ENCODE results near the gene PRR23A. TPM values are rescaled to one million over a fixed set of nuclear protein-coding genes. Genes with fewer than 3 reads are reported as not detected.
"Not testable (repeated sequence)": the region's sequence is repeated elsewhere in the genome, so short reads cannot be mapped to it uniquely, and the experiment has no call there.

The PRR23A gene
- total RNA-seq, 4 donors from 2014 or later = not detected

DNA sequence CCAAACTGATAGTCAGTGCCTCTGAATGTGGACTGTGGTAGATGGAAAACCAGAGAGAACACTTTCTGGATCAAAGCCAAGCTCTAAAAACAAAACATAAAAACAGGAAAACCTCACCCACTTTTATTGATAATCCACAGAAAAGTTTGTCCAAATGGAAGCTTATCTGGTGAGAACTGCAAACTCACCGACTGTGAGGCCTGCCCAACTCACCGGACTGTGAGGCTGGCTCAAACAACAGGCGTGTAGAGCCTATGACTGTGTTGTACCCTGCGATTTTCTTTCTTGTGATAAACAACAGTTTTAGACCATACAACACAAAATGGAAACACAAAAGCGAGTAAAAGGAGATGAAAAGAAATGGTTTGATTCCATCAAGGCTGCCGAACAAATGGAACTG is 31.4 kb upstream of the PRR23A start:
- H3K4me1 ChIP-seq = no peaks in the 10 kb centered on the region
- H3K4me3 ChIP-seq = no peak overlapping the region
- intact Hi-C loops (cut with DNase I; ENCODE audit: low total_unique reads) = no loop called here
- H3K27me3 ChIP-seq = no peaks in the 10 kb centered on the region
- no peak for TF ChIP-seq POLR2A (IDR thresholded peaks at IDR 0.05)
- TF ChIP-seq, protein P1, sequence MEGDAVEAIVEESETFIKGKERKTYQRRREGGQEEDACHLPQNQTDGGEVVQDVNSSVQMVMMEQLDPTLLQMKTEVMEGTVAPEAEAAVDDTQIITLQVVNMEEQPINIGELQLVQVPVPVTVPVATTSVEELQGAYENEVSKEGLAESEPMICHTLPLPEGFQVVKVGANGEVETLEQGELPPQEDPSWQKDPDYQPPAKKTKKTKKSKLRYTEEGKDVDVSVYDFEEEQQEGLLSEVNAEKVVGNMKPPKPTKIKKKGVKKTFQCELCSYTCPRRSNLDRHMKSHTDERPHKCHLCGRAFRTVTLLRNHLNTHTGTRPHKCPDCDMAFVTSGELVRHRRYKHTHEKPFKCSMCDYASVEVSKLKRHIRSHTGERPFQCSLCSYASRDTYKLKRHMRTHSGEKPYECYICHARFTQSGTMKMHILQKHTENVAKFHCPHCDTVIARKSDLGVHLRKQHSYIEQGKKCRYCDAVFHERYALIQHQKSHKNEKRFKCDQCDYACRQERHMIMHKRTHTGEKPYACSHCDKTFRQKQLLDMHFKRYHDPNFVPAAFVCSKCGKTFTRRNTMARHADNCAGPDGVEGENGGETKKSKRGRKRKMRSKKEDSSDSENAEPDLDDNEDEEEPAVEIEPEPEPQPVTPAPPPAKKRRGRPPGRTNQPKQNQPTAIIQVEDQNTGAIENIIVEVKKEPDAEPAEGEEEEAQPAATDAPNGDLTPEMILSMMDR (IDR thresholded peaks at IDR 0.05) = no peak
- no peaks in the 10 kb centered on the region for H3K9me3 ChIP-seq
- no peak for DNase-seq
- H3K27ac ChIP-seq = no peak overlapping the region
- H3K36me3 ChIP-seq = no peaks in the 10 kb centered on the region

DNA sequence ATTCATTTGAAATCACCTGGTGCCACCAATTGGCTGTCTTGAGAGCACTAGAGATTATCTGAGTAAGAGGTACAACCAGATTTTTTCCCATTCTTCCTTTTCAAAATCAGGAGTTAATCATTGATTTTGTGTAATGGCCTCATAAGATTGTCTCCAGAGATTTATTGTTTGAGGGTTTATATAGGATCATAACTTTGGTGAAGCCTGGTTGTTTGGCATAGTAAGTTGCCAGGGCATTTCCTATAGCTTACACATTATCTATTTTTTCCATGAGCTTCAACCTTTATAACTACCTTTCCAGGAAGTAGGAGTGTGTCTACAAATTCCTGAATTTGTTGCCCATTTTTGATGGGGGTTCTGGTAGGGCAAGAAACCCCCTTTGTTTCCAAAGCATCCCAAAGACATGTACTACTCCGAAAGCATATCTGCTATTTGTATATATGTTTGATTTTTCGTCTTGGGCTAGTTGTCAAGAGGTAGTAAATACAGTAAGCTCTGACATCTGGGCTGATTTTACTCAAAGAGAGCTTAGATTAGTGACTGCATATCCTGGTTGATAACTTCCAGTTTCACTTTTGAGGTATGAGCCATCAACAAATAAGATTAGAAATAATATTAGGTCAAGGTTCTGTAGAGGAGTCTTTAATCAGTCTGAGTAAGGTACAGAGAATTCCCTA is 26.4 kb upstream of the PRR23A start:
- intact Hi-C loops (cut with DNase I; ENCODE audit: low total_unique reads) = no loop called here
- no peaks in the 10 kb centered on the region for H3K36me3 ChIP-seq
- H3K4me1 ChIP-seq = no peaks in the 10 kb centered on the region
- DNase-seq = no peak
- TF ChIP-seq POLR2A (IDR thresholded peaks at IDR 0.05) = no peak
- TF ChIP-seq, protein P1 (IDR thresholded peaks at IDR 0.05) = no peak
- no peaks in the 10 kb centered on the region for H3K9me3 ChIP-seq
- H3K27me3 ChIP-seq = no peaks in the 10 kb centered on the region
- no peak overlapping the region for H3K27ac ChIP-seq
- H3K4me3 ChIP-seq = no peak overlapping the region

DNA sequence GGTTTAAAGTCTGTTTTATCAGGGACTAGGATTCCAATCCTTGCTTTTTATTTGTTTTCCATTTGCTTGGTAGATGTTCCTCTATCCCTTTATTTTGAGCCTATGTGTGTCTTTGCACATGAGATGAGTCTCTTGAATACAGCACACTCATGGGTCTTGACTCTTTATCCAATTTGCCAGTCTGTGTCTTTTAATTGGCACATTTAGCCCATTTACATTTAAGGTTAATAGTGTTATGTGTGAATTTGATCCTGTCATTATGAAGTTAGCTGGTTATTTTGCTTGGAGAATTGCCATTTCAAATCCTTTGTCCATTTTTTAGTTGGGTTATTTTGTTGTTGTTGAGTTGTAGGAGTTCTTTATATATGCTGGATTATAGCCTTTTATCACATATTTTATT is 24.5 kb upstream of the PRR23A start:
- H3K36me3 ChIP-seq; H3K4me1 ChIP-seq; H3K9me3 ChIP-seq; DNase-seq; H3K4me3 ChIP-seq; H3K27ac ChIP-seq; H3K27me3 ChIP-seq; intact Hi-C loops (cut with DNase I; ENCODE audit: low total_unique reads): not testable (repeated sequence)

DNA sequence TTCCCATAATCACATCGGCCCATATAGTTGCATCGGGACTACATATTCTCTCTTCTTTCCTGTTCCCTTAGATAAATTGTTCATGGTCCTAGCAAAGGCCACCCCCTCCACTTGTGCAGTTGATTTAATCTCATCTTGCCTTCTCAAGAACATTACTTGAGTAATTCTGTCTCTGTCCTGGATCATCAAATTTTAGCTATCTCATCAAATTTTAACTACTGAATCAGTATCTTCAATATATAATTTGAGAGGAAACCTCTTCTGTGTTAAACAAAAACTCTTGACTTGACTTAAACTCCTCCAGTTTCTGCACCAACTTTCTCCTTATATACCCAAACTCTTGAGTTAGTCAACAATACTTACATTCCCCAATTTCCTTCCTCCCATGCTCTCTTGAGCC is 18.9 kb upstream of the PRR23A start:
- no peaks in the 10 kb centered on the region for H3K27me3 ChIP-seq
- intact Hi-C loops (cut with DNase I; ENCODE audit: low total_unique reads) = no loop called here
- TF ChIP-seq, protein P1 (IDR thresholded peaks at IDR 0.05) = no peak
- TF ChIP-seq POLR2A (IDR thresholded peaks at IDR 0.05) = no peak
- no peak for DNase-seq
- no peaks in the 10 kb centered on the region for H3K36me3 ChIP-seq
- peaks cover 0 to 3% of the 10 kb centered on the region in 2 donors for H3K9me3 ChIP-seq
- H3K4me1 ChIP-seq = no peaks in the 10 kb centered on the region
- no peak overlapping the region for H3K27ac ChIP-seq
- H3K4me3 ChIP-seq = no peak overlapping the region

DNA sequence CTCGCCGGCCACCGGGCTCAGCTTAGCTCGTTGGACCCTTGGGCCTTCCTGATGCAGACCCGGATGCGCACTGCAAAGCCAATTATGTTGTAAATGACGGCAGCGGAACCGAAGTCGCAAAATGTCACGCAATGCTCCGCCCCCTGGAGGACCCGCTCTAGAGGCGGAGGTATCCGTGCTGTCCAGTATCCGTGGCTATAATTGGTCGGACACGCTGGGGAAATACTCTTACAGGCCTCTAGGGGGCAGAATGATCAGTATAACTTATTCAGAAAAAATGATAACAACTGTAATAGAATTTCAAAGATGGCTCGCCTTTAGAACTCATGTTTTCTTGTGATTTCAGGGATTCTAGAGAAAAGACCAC is 14.8 kb upstream of the PRR23A start, which contains the start of gene PRR23B:
Gene PRR23B, minus strand, starts transcription at position 59 of the 367 bp plus-strand sequence. CDS start 265 bp downstream, outside the sequence.
- TF ChIP-seq, protein P1 (IDR thresholded peaks at IDR 0.05) = no peak
- TF ChIP-seq POLR2A (IDR thresholded peaks at IDR 0.05) = no peak
- H3K4me1 ChIP-seq = no peaks in the 10 kb centered on the region
- H3K27me3 ChIP-seq = no peaks in the 10 kb centered on the region
- peaks cover 0 to 3% of the 10 kb centered on the region in 2 donors for H3K9me3 ChIP-seq
- no peaks in the 10 kb centered on the region for H3K36me3 ChIP-seq
- DNase-seq = no peak
- no peak within 1 kb of the TSS for H3K27ac ChIP-seq
- intact Hi-C loops (cut with DNase I; ENCODE audit: low total_unique reads) = no loop called here
- no peak within 1 kb of the TSS for H3K4me3 ChIP-seq
